ENCODE data around the gene CERK.
A peak's percentile ranks its signal among the peaks of the same experiment; 100 is the strongest.

The CERK gene

GRCh38 chr22:46654426-46654825, 83.6 kb downstream of the CERK start:
- no peaks in the 10 kb centered on the region for H3K36me3 ChIP-seq (ENCODE audit: control insufficient read depth, insufficient read depth, low read length)
- no peaks in the 10 kb centered on the region for H3K27me3 ChIP-seq (replicated peaks; ENCODE audit: control insufficient read depth, insufficient read depth, low read length)
- DNase-seq (ENCODE audit: extremely low read depth, insufficient read length), result no peak
- H3K4me3 ChIP-seq (replicated peaks; ENCODE audit: low read depth, low read length), result no peak overlapping the region
- no peak for TF ChIP-seq CTCF (IDR thresholded peaks at IDR 0.05; ENCODE audit: insufficient read depth, low read length, poor library complexity, severe bottlenecking)

DNA sequence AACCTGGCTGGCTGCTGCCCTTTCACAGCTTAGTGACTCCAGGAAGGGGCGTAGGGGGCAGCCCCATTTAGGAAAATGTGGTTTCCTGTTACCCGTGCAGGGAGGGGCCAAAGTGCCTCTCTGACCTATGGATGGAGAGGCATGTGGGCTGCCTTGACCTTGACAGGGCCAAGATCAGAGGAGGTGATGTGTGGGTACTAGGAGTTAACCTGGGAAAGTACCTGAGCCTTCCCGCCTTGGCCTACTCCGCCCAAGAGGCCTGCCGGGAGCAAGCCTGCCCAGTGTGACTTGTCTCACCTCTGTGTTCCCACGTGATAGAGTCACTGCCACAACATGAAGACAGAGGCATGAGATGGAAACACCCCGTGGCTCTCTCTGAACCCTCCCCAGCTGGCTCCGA, 84.5 kb downstream of the CERK start:
- TF ChIP-seq CTCF (IDR thresholded peaks at IDR 0.05; ENCODE audit: insufficient read depth, low read length, poor library complexity, severe bottlenecking), result no peak
- DNase-seq (ENCODE audit: extremely low read depth, insufficient read length), result peak; percentile 26

GRCh38 chr22:46652847-46653331, 85.2 kb downstream of the CERK start:
- Histone ChIP-seq H3K4me3 (replicated peaks; ENCODE audit: low read depth, low read length) (no peak overlapping the region), H3K27me3 (replicated peaks; ENCODE audit: control insufficient read depth, insufficient read depth, low read length) (no peaks in the 10 kb centered on the region), H3K36me3 (ENCODE audit: control insufficient read depth, insufficient read depth, low read length) (no peaks in the 10 kb centered on the region)
- TF ChIP-seq CTCF (IDR thresholded peaks at IDR 0.05; ENCODE audit: insufficient read depth, low read length, poor library complexity, severe bottlenecking), result no peak
- DNase-seq (ENCODE audit: extremely low read depth, insufficient read length), result no peak

More for the DNA sequence above, 84.5 kb downstream of the CERK start:
- Histone ChIP-seq H3K27me3 (replicated peaks; ENCODE audit: control insufficient read depth, insufficient read depth, low read length) (no peaks in the 10 kb centered on the region), H3K36me3 (ENCODE audit: control insufficient read depth, insufficient read depth, low read length) (no peaks in the 10 kb centered on the region), H3K4me3 (replicated peaks; ENCODE audit: low read depth, low read length) (no peak overlapping the region)

GRCh38 chr22:46652081-46652846, 85.8 kb downstream of the CERK start:
- Histone ChIP-seq H3K27me3 (replicated peaks; ENCODE audit: control insufficient read depth, insufficient read depth, low read length) (no peaks in the 10 kb centered on the region), H3K4me3 (replicated peaks; ENCODE audit: low read depth, low read length) (no peak overlapping the region), H3K36me3 (ENCODE audit: control insufficient read depth, insufficient read depth, low read length) (no peaks in the 10 kb centered on the region)
- DNase-seq (ENCODE audit: extremely low read depth, insufficient read length), result no peak
- TF ChIP-seq CTCF (IDR thresholded peaks at IDR 0.05; ENCODE audit: insufficient read depth, low read length, poor library complexity, severe bottlenecking), result no peak

DNA sequence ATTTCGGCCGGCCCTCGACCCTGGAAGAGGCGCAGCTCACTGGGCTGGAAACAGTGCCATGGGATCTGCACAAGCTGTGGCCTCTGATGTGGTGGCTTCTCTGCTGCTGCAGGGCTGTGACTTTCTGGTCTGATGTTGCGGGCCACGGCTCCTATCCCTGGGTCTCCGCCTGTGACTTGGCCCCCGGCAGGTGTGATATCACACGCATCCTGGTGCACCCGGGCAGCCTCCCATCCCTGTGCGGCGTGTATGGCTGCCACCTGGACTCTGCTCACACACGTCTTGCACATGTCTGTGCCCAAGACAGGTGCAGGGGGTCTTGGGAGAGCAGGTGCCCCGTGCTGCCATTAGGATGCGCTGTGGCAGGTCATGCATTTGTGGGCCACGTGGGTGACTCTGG, 86.7 kb downstream of the CERK start:
- no peak for DNase-seq (ENCODE audit: extremely low read depth, insufficient read length)
- H3K27me3 ChIP-seq (replicated peaks; ENCODE audit: control insufficient read depth, insufficient read depth, low read length), result no peaks in the 10 kb centered on the region
- H3K36me3 ChIP-seq (ENCODE audit: control insufficient read depth, insufficient read depth, low read length), result no peaks in the 10 kb centered on the region
- H3K4me3 ChIP-seq (replicated peaks; ENCODE audit: low read depth, low read length), result no peak overlapping the region
- no peak for TF ChIP-seq CTCF (IDR thresholded peaks at IDR 0.05; ENCODE audit: insufficient read depth, low read length, poor library complexity, severe bottlenecking)
